GM21825 (cell line): ENCODE measurements around the gene SNAPC5.

ENCODE experiments used
- ATAC-seq: cut with Tn5 transposase; IDR thresholded peaks from one replicate; pipeline ENCODE4 v1.9.1; 2021; ENCODE audit warnings: mild to moderate bottlenecking, moderate library complexity; ENCODE audit not compliant: unreplicated experiment

The SNAPC5 gene

GRCh38 chr15:66459818-66460615 is 37.5 kb downstream of the SNAPC5 start:
- no peak for ATAC-seq

- ATAC-seq = no peak
These were observed 41.4 kb downstream of the SNAPC5 start for GRCh38 chr15:66456211-66456610.

- no peak for ATAC-seq
These were observed 43.4 kb downstream of the SNAPC5 start for GRCh38 chr15:66454143-66454542.

- no peak for ATAC-seq
These were observed 44.5 kb downstream of the SNAPC5 start for GRCh38 chr15:66452971-66453580.

- ATAC-seq = no peak
These were observed 45.1 kb downstream of the SNAPC5 start for GRCh38 chr15:66452420-66452819.
